Activated naive CD4-positive, alpha-beta T cell treated with anti-CD3 and anti-CD28 coated beads for 36 hours (primary cell): ENCODE data around the gene ZNF808. TPM values are rescaled to one million over a fixed set of nuclear protein-coding genes. Genes with fewer than 3 reads are reported as not detected.
"Not testable (repeated sequence)": the region's sequence is repeated elsewhere in the genome, so short reads cannot be mapped to it uniquely, and the experiment has no call there.

Experiments
- CTCF ChIA-PET: fragments of 350-600 bp; sonication (Branson Sonifier 250); formaldehyde crosslinking; loops from one replicate; lab custom pipeline; 2021; ENCODE audit warnings: antibody characterized with exemption; lab: Charles Lee
- DNase-seq: peaks from one replicate; pipeline ENCODE4 v3.0.0-alpha.2; 2020
- H3K27ac Mint-ChIP-seq: one replicate; pipeline ENCODE4 v1.8.0; 2021; ENCODE audit warnings: mild to moderate bottlenecking, mixed read lengths
- H3K27me3 Mint-ChIP-seq: one replicate; pipeline ENCODE4 v1.8.0; 2021; ENCODE audit warnings: low read depth, mixed read lengths
- H3K36me3 Mint-ChIP-seq: one replicate; pipeline ENCODE4 v1.8.0; 2021; ENCODE audit warnings: low read depth, mixed read lengths
- H3K4me1 Mint-ChIP-seq: one replicate; pipeline ENCODE4 v1.8.0; 2021; ENCODE audit warnings: low read depth, mixed read lengths
- H3K4me3 Mint-ChIP-seq: one replicate; pipeline ENCODE4 v1.8.0; 2021; ENCODE audit warnings: mild to moderate bottlenecking, moderate library complexity, mixed read lengths
- H3K9me3 Mint-ChIP-seq: one replicate; pipeline ENCODE4 v1.8.0; 2021; ENCODE audit warnings: mixed read lengths
- intact Hi-C: fragments of 100-400 bp; cut with micrococcal nuclease; formaldehyde crosslinking; loops from one replicate; pipeline ENCODE4 v1.15.1; 2023
- total RNA-seq, 2 experiments: library from RNA; stranded (reverse); gene quantifications; one replicate each; pipeline ENCODE4 v1.2.3, GENCODE V29; 2021

The ZNF808 gene
- total RNA-seq, 2 experiments from 2014 or later: 19.1 to 20.1 TPM

- H3K36me3 Mint-ChIP-seq: peaks cover 59% of the 10 kb centered on the region
- peaks cover 39% of the 10 kb centered on the region for H3K9me3 Mint-ChIP-seq
- DNase-seq, CTCF ChIA-PET, intact Hi-C loops, H3K27me3 Mint-ChIP-seq: not testable (repeated sequence)
- peak overlapping the region; percentile 92 for H3K4me3 Mint-ChIP-seq
- H3K27ac Mint-ChIP-seq: peak overlapping the region; percentile 93
- peaks cover 31% of the 10 kb centered on the region for H3K4me1 Mint-ChIP-seq
Observed at GRCh38 chr19:52569638-52569999, 42.2 kb downstream of the ZNF808 start.

- Mint-ChIP-seq H3K9me3 (peaks cover 39% of the 10 kb centered on the region), H3K4me3 (peak within 1 kb of the TSS; percentile 92), H3K36me3 (peaks cover 62% of the 10 kb centered on the region), H3K27ac (peak within 1 kb of the TSS; percentile 93), H3K4me1 (peaks cover 31% of the 10 kb centered on the region), H3K27me3 (no peaks in the 10 kb centered on the region)
- CTCF ChIA-PET: no interaction called here
- peak; percentile 97 for DNase-seq
- intact Hi-C loops: loop anchor here (1.0 kb wide), 4 partner anchors 27 to 120 kb away; partner anchors contain the start of gene ZNF808
Observed at GRCh38 chr19:52570000-52570861, 42.8 kb downstream of the ZNF808 start, which contains the start of gene ZNF701. TSS of gene ZNF701 (plus strand) at chr19:52570287. CDS start at chr19:52574148, 3,861 bp downstream.

- Mint-ChIP-seq H3K36me3 (peaks cover 81% of the 10 kb centered on the region), H3K27ac (no peak overlapping the region), H3K9me3 (peaks cover 55% of the 10 kb centered on the region), H3K4me1 (no peaks in the 10 kb centered on the region), H3K27me3 (no peaks in the 10 kb centered on the region), H3K4me3 (no peak overlapping the region)
- CTCF ChIA-PET: no interaction called here
- no peak for DNase-seq
- intact Hi-C loops: no loop called here
Observed at GRCh38 chr19:52584736-52585440, 57.4 kb downstream of the ZNF808 start.

- peaks cover 84% of the 10 kb centered on the region for H3K36me3 Mint-ChIP-seq
- intact Hi-C loops: no loop called here
- H3K27me3 Mint-ChIP-seq: no peaks in the 10 kb centered on the region
- no peak overlapping the region for H3K27ac Mint-ChIP-seq
- no peaks in the 10 kb centered on the region for H3K4me1 Mint-ChIP-seq
- no peak overlapping the region for H3K4me3 Mint-ChIP-seq
- CTCF ChIA-PET: no interaction called here
- DNase-seq: no peak
- H3K9me3 Mint-ChIP-seq: peaks cover 56% of the 10 kb centered on the region
Observed at GRCh38 chr19:52585604-52586003, 58.1 kb downstream of the ZNF808 start.

- H3K27ac Mint-ChIP-seq: no peak overlapping the region
- H3K4me3 Mint-ChIP-seq: no peak overlapping the region
- intact Hi-C loops: no loop called here
- H3K9me3 Mint-ChIP-seq: peaks cover 38% of the 10 kb centered on the region
- H3K36me3 Mint-ChIP-seq: peaks cover 71% of the 10 kb centered on the region
- DNase-seq: peak; percentile 14
- CTCF ChIA-PET: no interaction called here
- H3K4me1 Mint-ChIP-seq: no peaks in the 10 kb centered on the region
- H3K27me3 Mint-ChIP-seq: no peaks in the 10 kb centered on the region
Observed at GRCh38 chr19:52590728-52591127, 63.3 kb downstream of the ZNF808 start.

- CTCF ChIA-PET: no interaction called here
- H3K36me3 Mint-ChIP-seq: peaks cover 75% of the 10 kb centered on the region
Observed at GRCh38 chr19:52592301-52592700, 64.8 kb downstream of the ZNF808 start.

GRCh38 chr19:52593441-52593840 lies 66.0 kb downstream of the ZNF808 start:
- CTCF ChIA-PET: not testable (repeated sequence)

More at GRCh38 chr19:52592301-52592700, 64.8 kb downstream of the ZNF808 start:
- no peaks in the 10 kb centered on the region for H3K4me1 Mint-ChIP-seq
- no peak overlapping the region for H3K4me3 Mint-ChIP-seq
- no peak overlapping the region for H3K27ac Mint-ChIP-seq
- DNase-seq: peak; percentile 11
- intact Hi-C loops: no loop called here
- no peaks in the 10 kb centered on the region for H3K27me3 Mint-ChIP-seq
- peaks cover 43% of the 10 kb centered on the region for H3K9me3 Mint-ChIP-seq

GRCh38 chr19:52599241-52599640 lies 71.8 kb downstream of the ZNF808 start:
- Mint-ChIP-seq H3K36me3 (peaks cover 51% of the 10 kb centered on the region), H3K27ac (no peak overlapping the region), H3K27me3 (no peaks in the 10 kb centered on the region), H3K9me3 (peaks cover 33% of the 10 kb centered on the region), H3K4me3 (no peak overlapping the region), H3K4me1 (peaks cover 13% of the 10 kb centered on the region)
- intact Hi-C loops: no loop called here
- DNase-seq: no peak
- CTCF ChIA-PET: interaction anchor here (0.6 kb wide), 1 partner anchor 351 kb away, joined by 3 read pairs; no protein-coding TSS in a partner anchor

More at GRCh38 chr19:52593441-52593840, 66.0 kb downstream of the ZNF808 start:
- intact Hi-C loops, DNase-seq, H3K4me1 Mint-ChIP-seq, H3K27ac Mint-ChIP-seq, H3K27me3 Mint-ChIP-seq, H3K4me3 Mint-ChIP-seq: not testable (repeated sequence)
- Mint-ChIP-seq H3K36me3 (peaks cover 73% of the 10 kb centered on the region), H3K9me3 (peaks cover 44% of the 10 kb centered on the region)

- peaks cover 34% of the 10 kb centered on the region for H3K9me3 Mint-ChIP-seq
- no peaks in the 10 kb centered on the region for H3K27me3 Mint-ChIP-seq
- intact Hi-C loops: loop anchor here (5.0 to 10.0 kb wide), 3 partner anchors 37 to 134 kb away; partner anchors contain the start of genes ZNF611, ZNF808 and ZNF83
- H3K4me3 Mint-ChIP-seq: peak overlapping the region; percentile 79
- H3K4me1 Mint-ChIP-seq: peaks cover 15% of the 10 kb centered on the region
- H3K36me3 Mint-ChIP-seq: peaks cover 49% of the 10 kb centered on the region
- CTCF ChIA-PET: interaction anchor here (0.6 kb wide), 1 partner anchor 159 kb away, joined by 3 read pairs; no protein-coding TSS in a partner anchor
- H3K27ac Mint-ChIP-seq: no peak overlapping the region
- DNase-seq: peak; percentile 23
Observed at GRCh38 chr19:52600639-52601024, 73.2 kb downstream of the ZNF808 start.

GRCh38 chr19:52601025-52601973 lies 73.8 kb downstream of the ZNF808 start:
- CTCF ChIA-PET: interaction anchor here (0.6 kb wide), 1 partner anchor 160 kb away, joined by 3 read pairs; no protein-coding TSS in a partner anchor
- no peaks in the 10 kb centered on the region for H3K27me3 Mint-ChIP-seq
- peaks cover 18% of the 10 kb centered on the region for H3K4me1 Mint-ChIP-seq
- H3K9me3 Mint-ChIP-seq: peaks cover 33% of the 10 kb centered on the region
- H3K4me3 Mint-ChIP-seq: peak overlapping the region; percentile 79
- intact Hi-C loops: loop anchor here (5.0 to 10.0 kb wide), 3 partner anchors 36 to 134 kb away; partner anchors contain the start of genes ZNF611, ZNF808 and ZNF83
- H3K36me3 Mint-ChIP-seq: peaks cover 47% of the 10 kb centered on the region
- peak; percentile 95 for DNase-seq
- H3K27ac Mint-ChIP-seq: peak overlapping the region; percentile 79

- H3K36me3 Mint-ChIP-seq: peaks cover 43% of the 10 kb centered on the region
- CTCF ChIA-PET, H3K27me3 Mint-ChIP-seq, DNase-seq: not testable (repeated sequence)
- peaks cover 33% of the 10 kb centered on the region for H3K9me3 Mint-ChIP-seq
- H3K4me3 Mint-ChIP-seq: peak overlapping the region; percentile 79
- intact Hi-C loops: loop anchor here (5.0 to 10.0 kb wide), 3 partner anchors 35 to 133 kb away; partner anchors contain the start of genes ZNF611, ZNF808 and ZNF83
- H3K27ac Mint-ChIP-seq: peak overlapping the region; percentile 39
- H3K4me1 Mint-ChIP-seq: peaks cover 19% of the 10 kb centered on the region
Observed at GRCh38 chr19:52601974-52602366, 74.5 kb downstream of the ZNF808 start.
